ENCODE measurements around the gene VTA1.

DNA sequence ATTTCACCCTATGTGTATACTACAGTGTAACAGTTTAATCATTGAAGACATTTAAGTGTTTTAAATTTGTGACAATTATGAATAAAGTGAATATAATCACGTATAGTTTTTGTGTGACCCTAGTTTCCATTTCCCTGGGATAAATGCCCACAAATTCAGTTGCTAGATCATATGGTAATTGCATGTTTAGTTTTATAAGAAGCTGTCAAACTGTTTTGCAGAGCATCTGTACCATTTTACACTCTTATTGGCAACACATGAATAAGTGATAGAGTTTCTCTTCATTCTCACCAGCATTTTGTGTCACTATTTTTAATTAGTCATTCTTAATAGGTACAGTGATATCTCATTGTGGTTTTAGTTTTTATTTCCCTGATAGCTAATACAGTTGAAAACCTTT lies 7.3 kb downstream of the VTA1 start:
- TF ChIP-seq ZNF329 (CRISPR knock-in tag; IDR thresholded peaks at IDR 0.05; ENCODE audit: low read depth) (no peak), ZNF740 (CRISPR knock-in tag; IDR thresholded peaks at IDR 0.05) (no peak)

Data from HepG2 (cell line).